Measurements from ENCODE around the gene EPYC.

- TF ChIP-seq CTCF (IDR thresholded peaks at IDR 0.05; ENCODE audit: low read depth, low read length, missing input control) (peak; percentile 67), RAD21 (IDR thresholded peaks at IDR 0.05) (peak; percentile 76 to 85), JUND (IDR thresholded peaks at IDR 0.05) (no peak)
Observed at GRCh38 chr12:90959538-90960139, 45.1 kb downstream of the EPYC start.

Measured in liver (tissue), 3 donors.